Muscle layer of duodenum (tissue), 2 donors: ENCODE measurements around the gene RAB40A.
"Not testable (repeated sequence)": the region's sequence is repeated elsewhere in the genome, so short reads cannot be mapped to it uniquely, and the experiment has no call there.

Experiments used
- H3K27ac ChIP-seq: one replicate; pipeline ENCODE4 v1.7.0; 2013; ENCODE audit warnings: mild to moderate bottlenecking, low read length
- H3K27me3 ChIP-seq: one replicate; pipeline ENCODE4 v1.7.0; 2013; ENCODE audit warnings: low read depth, mild to moderate bottlenecking, control low read depth, low read length
- H3K36me3 ChIP-seq, 2 donors: one replicate each; pipeline ENCODE4 v1.7.0; 2013; ENCODE audit warnings: low read length in 2 of 2, control low read depth in 1 of 2, mild to moderate bottlenecking in 1 of 2; ENCODE audit not compliant: insufficient read depth in 2 of 2, control insufficient read depth in 1 of 2
- H3K4me1 ChIP-seq, 2 donors: one replicate each; pipeline ENCODE4 v1.7.0; 2013; ENCODE audit warnings: low read length in 2 of 2, mild to moderate bottlenecking in 2 of 2, control low read depth in 1 of 2, moderate library complexity in 1 of 2; ENCODE audit not compliant: insufficient read depth in 2 of 2, control insufficient read depth in 1 of 2
- H3K4me3 ChIP-seq, 2 donors: one replicate each; pipeline ENCODE4 v1.7.0; 2013; ENCODE audit warnings: low read length in 2 of 2, low read depth in 1 of 2, mild to moderate bottlenecking in 1 of 2
- H3K9me3 ChIP-seq, 2 donors: one replicate each; pipeline ENCODE4 v1.7.0; 2013; ENCODE audit warnings: low read length in 2 of 2, control low read depth in 1 of 2, mild to moderate bottlenecking in 1 of 2; ENCODE audit not compliant: control insufficient read depth in 1 of 2
- donor health status: healthy.

RAB40A gene

DNA sequence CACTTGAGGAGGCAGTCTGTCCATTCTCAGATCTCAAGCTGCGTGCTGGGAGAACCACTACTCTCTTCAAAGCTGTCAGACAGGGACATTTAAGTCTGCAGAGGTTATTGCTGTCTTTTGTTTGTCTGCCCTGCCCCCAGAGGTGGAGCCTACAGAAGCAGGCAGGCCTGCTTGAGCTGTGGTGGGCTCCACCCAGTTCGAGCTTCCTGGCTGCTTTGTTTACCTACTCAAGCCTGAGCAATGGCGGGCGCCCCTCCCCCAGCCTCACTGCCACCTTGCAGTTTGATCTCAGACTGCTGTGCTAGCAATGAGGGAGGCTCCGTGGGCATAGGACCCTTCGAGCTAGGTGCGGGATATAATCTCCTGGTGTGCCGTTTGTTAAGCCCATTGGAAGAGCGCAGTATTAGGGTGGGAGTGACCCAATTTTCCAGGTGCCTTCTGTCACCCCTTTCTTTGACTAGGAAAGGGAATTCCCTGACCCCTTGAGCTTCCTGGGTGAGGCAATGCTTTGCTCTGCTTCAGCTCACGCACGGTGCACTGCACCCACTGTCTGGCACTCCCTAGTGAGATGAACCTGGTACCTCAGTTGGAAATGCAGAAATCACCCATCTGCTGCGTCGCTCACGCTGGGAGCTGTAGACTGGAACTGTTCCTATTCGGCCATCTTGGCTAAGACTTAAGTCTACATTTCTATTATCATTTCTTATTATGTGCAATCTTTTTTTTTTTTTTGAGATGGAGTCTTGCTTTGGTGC lies 59.1 kb downstream of the RAB40A start:
- not testable (repeated sequence) for H3K4me1 ChIP-seq, H3K27me3 ChIP-seq, H3K4me3 ChIP-seq, H3K36me3 ChIP-seq, H3K9me3 ChIP-seq, H3K27ac ChIP-seq

DNA sequence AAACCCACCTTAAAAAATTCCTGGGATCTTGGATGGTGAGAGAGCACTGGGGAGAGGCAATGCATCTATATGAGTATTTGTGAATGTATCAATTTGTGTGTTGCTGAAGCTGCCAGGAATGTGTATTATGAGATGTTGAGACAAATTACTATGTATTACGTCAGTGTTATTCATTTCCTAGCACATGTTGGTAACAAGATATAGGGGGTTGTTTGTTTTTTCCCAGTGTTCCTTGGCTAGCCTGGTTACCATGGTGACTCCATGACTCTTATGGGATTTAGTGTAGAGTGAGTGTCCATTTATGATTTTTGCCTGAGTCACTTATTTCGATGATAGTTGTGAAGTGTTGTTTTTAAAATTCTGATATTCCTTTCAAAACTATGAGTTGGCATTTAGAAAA lies 65.6 kb downstream of the RAB40A start:
- no peak overlapping the region for H3K27ac ChIP-seq
- no peak overlapping the region for H3K4me3 ChIP-seq

More for the DNA sequence above, 65.6 kb downstream of the RAB40A start:
- Histone ChIP-seq H3K36me3 (no peaks in the 10 kb centered on the region), H3K9me3 (no peaks in the 10 kb centered on the region), H3K27me3 (no peaks in the 10 kb centered on the region), H3K4me1 (no peaks in the 10 kb centered on the region)
